HEK293 (cell line): ENCODE data around the gene NINL.

Source experiments
- CTCF ChIA-PET: fragments of 350-600 bp; formaldehyde crosslinking; extraction: SDS; loops from one replicate; lab custom pipeline; 2021; ENCODE audit warnings: antibody characterized with exemption; lab: Yijun Ruan, JAX
- POLR2A ChIA-PET: fragments of 300-600 bp; formaldehyde crosslinking; extraction: SDS; loops from one replicate; lab custom pipeline; 2020; ENCODE audit warnings: antibody characterized with exemption, inconsistent platforms; lab: Yijun Ruan, JAX
- H3K27ac ChIP-seq: fragments of 200-500 bp; sonication (Bioruptor generic); 2 replicates; pipeline ENCODE4 v1.5.1; 2014; ENCODE audit warnings: low read depth, low read length, control low read depth, inconsistent platforms; ENCODE audit errors: extremely low read depth
- H3K36me3 ChIP-seq, 2 experiments: fragments of 200-500 bp in 1 of 2; sonication (Bioruptor generic) in 1 of 2; 1 replicate in 1 of 2; 2 replicates in 1 of 2; pipeline ENCODE4 v1.5.1; 2014 to 2017; ENCODE audit warnings: inconsistent platforms in 2 of 2, low read length in 2 of 2; ENCODE audit not compliant: control insufficient read depth in 2 of 2, insufficient read depth in 1 of 2
- H3K4me1 ChIP-seq: fragments of 200-500 bp; sonication (Bioruptor generic); 2 replicates; pipeline ENCODE4 v1.5.1; 2014; ENCODE audit warnings: mild to moderate bottlenecking, low read length, inconsistent platforms; ENCODE audit not compliant: control insufficient read depth, insufficient read depth
- H3K4me3 ChIP-seq: 2 replicates; pipeline ENCODE4 v1.5.1; 2011; ENCODE audit warnings: low read depth, mild to moderate bottlenecking, control low read depth, low read length, moderate library complexity
- H3K9me3 ChIP-seq: fragments of 200-500 bp; sonication (Bioruptor generic); 2 replicates; pipeline ENCODE4 v1.5.1; 2014; ENCODE audit warnings: low read depth, low read length, inconsistent platforms; ENCODE audit not compliant: control insufficient read depth, insufficient read depth
- AEBP2 ChIP-seq: fragments of 450-650 bp; formaldehyde crosslinking; IDR thresholded peaks from 2 replicates; pipeline ENCODE4 v1.5.1; 2016; ENCODE audit warnings: missing biosample characterization, missing genetic modification characterization, borderline replicate concordance
- ATF2 ChIP-seq: fragments of 450-650 bp; formaldehyde crosslinking; IDR thresholded peaks from 2 replicates; pipeline ENCODE4 v1.5.1; 2016; ENCODE audit warnings: missing biosample characterization, missing genetic modification characterization, low read depth
- GLIS1 ChIP-seq: fragments of 450-650 bp; formaldehyde crosslinking; IDR thresholded peaks from 2 replicates; pipeline ENCODE4 v1.5.1; 2016; ENCODE audit warnings: missing biosample characterization, missing genetic modification characterization
- GLIS2 ChIP-seq: fragments of 450-650 bp; formaldehyde crosslinking; IDR thresholded peaks from 2 replicates; pipeline ENCODE4 v1.5.1; 2016; ENCODE audit warnings: missing biosample characterization, missing genetic modification characterization
- HIC1 ChIP-seq: fragments of 450-650 bp; formaldehyde crosslinking; IDR thresholded peaks from 2 replicates; pipeline ENCODE4 v1.5.1; 2016; ENCODE audit warnings: missing biosample characterization, missing genetic modification characterization
- KLF17 ChIP-seq: fragments of 450-650 bp; formaldehyde crosslinking; IDR thresholded peaks from 2 replicates; pipeline ENCODE4 v1.5.1; 2016; ENCODE audit warnings: missing biosample characterization, missing genetic modification characterization
- ZBTB10 ChIP-seq: fragments of 450-650 bp; formaldehyde crosslinking; IDR thresholded peaks from 2 replicates; pipeline ENCODE4 v1.5.1; 2016; ENCODE audit warnings: missing biosample characterization, missing genetic modification characterization
- ZNF266 ChIP-seq: fragments of 450-650 bp; formaldehyde crosslinking; IDR thresholded peaks from 2 replicates; pipeline ENCODE4 v1.5.1; 2016; ENCODE audit warnings: missing biosample characterization, missing genetic modification characterization, low read depth
- ZNF274 ChIP-seq, 2 experiments: fragments of 200-500 bp in 1 of 2; fragments of 450-650 bp in 1 of 2; sonication (Bioruptor generic) in 1 of 2; formaldehyde crosslinking in 1 of 2; IDR thresholded peaks; 2 replicates each; pipeline versions ENCODE4 v1.5.1 to v1.6.1; 2014 to 2016; ENCODE audit warnings: borderline replicate concordance in 1 of 2, inconsistent platforms in 1 of 2, low read length in 1 of 2, missing biosample characterization in 1 of 2, missing genetic modification characterization in 1 of 2
- ZNF341 ChIP-seq: fragments of 450-650 bp; formaldehyde crosslinking; IDR thresholded peaks from 2 replicates; pipeline ENCODE4; 2016; ENCODE audit warnings: low read depth, missing biosample characterization, missing genetic modification characterization
- ZNF513 ChIP-seq: fragments of 450-650 bp; IDR thresholded peaks from 2 replicates; pipeline ENCODE4 v1.5.1; 2018; ENCODE audit warnings: missing biosample characterization, missing genetic modification characterization
- ZNF518A ChIP-seq: fragments of 450-650 bp; formaldehyde crosslinking; conservative IDR thresholded peaks from 2 replicates; pipeline ENCODE4 v1.5.1; 2016; ENCODE audit warnings: low read depth, missing biosample characterization, missing genetic modification characterization
- ZNF521 ChIP-seq: fragments of 450-650 bp; formaldehyde crosslinking; IDR thresholded peaks from 2 replicates; pipeline ENCODE4 v1.5.1; 2017; ENCODE audit warnings: missing biosample characterization, mild to moderate bottlenecking, missing genetic modification characterization
- ZNF580 ChIP-seq: fragments of 450-650 bp; formaldehyde crosslinking; IDR thresholded peaks from 2 replicates; pipeline ENCODE4 v1.5.1; 2016; ENCODE audit warnings: missing biosample characterization, missing genetic modification characterization
- ZNF658 ChIP-seq: fragments of 450-650 bp; formaldehyde crosslinking; IDR thresholded peaks from 2 replicates; pipeline ENCODE4; 2016; ENCODE audit warnings: missing biosample characterization, missing genetic modification characterization
- ZNF791 ChIP-seq: fragments of 450-650 bp; formaldehyde crosslinking; IDR thresholded peaks from 2 replicates; pipeline ENCODE4 v1.5.1; 2016; ENCODE audit warnings: missing biosample characterization, missing genetic modification characterization

NINL gene

GRCh38 chr20:25493748-25494505 lies 91.4 kb downstream of the NINL start:
- ChIA-PET CTCF (no interaction called here), POLR2A (no interaction called here)
- no peaks in the 10 kb centered on the region for H3K9me3 ChIP-seq
- H3K4me3 ChIP-seq, result no peak overlapping the region
- no peak overlapping the region for H3K27ac ChIP-seq
- TF ChIP-seq GLIS1 (peak; percentile 49), ZNF580 (tag by site-specific recombination) (no peak), GLIS2 (tag by site-specific recombination) (peak; percentile 67), AEBP2 (tag by site-specific recombination) (no peak), ZNF274 (IDR thresholded peaks at IDR 0.05; ENCODE audit: low read length) (no peak), ZNF274 (tag by site-specific recombination; IDR thresholded peaks at IDR 0.05; ENCODE audit: borderline replicate concordance) (no peak), ZBTB10 (tag by site-specific recombination) (peak; percentile 66), ZNF791 (no peak)
- H3K36me3 ChIP-seq, result peaks cover 0 to 48% of the 10 kb centered on the region in 2 experiments; a peak in 2 of 3 replicates
- no peaks in the 10 kb centered on the region for H3K4me1 ChIP-seq

- ChIA-PET CTCF (no interaction called here), POLR2A (no interaction called here)
- H3K4me1 ChIP-seq, result no peaks in the 10 kb centered on the region
- H3K27ac ChIP-seq, result no peak overlapping the region
- no peaks in the 10 kb centered on the region for H3K9me3 ChIP-seq
- no peak overlapping the region for H3K4me3 ChIP-seq
- H3K36me3 ChIP-seq, result peaks cover 0 to 49% of the 10 kb centered on the region in 2 experiments; a peak in 2 of 3 replicates
- TF ChIP-seq ZNF513 (tag by site-specific recombination) (no peak), ZNF658 (tag by site-specific recombination) (no peak), ZNF518A (no peak), ATF2 (tag by site-specific recombination) (no peak), ZNF266 (tag by site-specific recombination) (no peak), HIC1 (tag by site-specific recombination) (no peak), ZNF521 (tag by site-specific recombination) (no peak), ZNF341 (tag by site-specific recombination) (no peak), KLF17 (tag by site-specific recombination) (no peak)
Measured at GRCh38 chr20:25493137-25493536, 92.2 kb downstream of the NINL start.
